Keratinocyte (primary cell): ENCODE data around the gene ELAPOR1. TPM values are rescaled to one million over a fixed set of nuclear protein-coding genes. Genes with fewer than 3 reads are reported as not detected.

Source experiments
- DNase-seq: peaks from one replicate; pipeline ENCODE4 v3.0.0-alpha.2; 2011; ENCODE audit warnings: low read depth, missing footprints, low spot score
- FAIRE-seq: peaks from 2 replicates; lab custom pipeline; 2011; peaks lifted over from hg19 to GRCh38; lab: Jason Lieb, UNC
- H2AFZ ChIP-seq: 2 replicates; pipeline ENCODE4 v1.6.0; 2012; ENCODE audit warnings: low read length, control low read depth, inconsistent platforms; ENCODE audit not compliant: control insufficient read depth
- H3K27ac ChIP-seq: 2 replicates; pipeline ENCODE4 v1.5.1; 2011; ENCODE audit warnings: low read length; ENCODE audit not compliant: control insufficient read depth, insufficient read depth
- H3K27me3 ChIP-seq: 3 replicates; pipeline ENCODE4 v1.6.0; 2011; ENCODE audit warnings: low read length; ENCODE audit not compliant: control insufficient read depth, insufficient read depth; ENCODE audit errors: extremely low read depth
- H3K36me3 ChIP-seq, 2 experiments: 2 replicates in 1 of 2; 3 replicates in 1 of 2; pipeline ENCODE4 v1.5.1; 2011; ENCODE audit warnings: low read length in 2 of 2, mild to moderate bottlenecking in 1 of 2; ENCODE audit not compliant: control insufficient read depth in 2 of 2, insufficient read depth in 2 of 2; ENCODE audit errors: extremely low read depth in 1 of 2
- H3K4me1 ChIP-seq: 3 replicates; pipeline ENCODE4 v1.5.1; 2011; ENCODE audit warnings: low read length; ENCODE audit not compliant: control insufficient read depth, insufficient read depth; ENCODE audit errors: extremely low read depth
- H3K4me2 ChIP-seq: 3 replicates; pipeline ENCODE4 v1.6.0; 2011; ENCODE audit warnings: low read depth, low read length; ENCODE audit not compliant: control insufficient read depth, insufficient read depth; ENCODE audit errors: extremely low read depth
- H3K4me3 ChIP-seq, 3 experiments: fragments of 200-600 bp in 1 of 3; sonication (generic) in 1 of 3; 2 replicates in 2 of 3; 3 replicates in 1 of 3; pipeline ENCODE4 v1.5.1; 2011 to 2016; ENCODE audit warnings: low read length in 3 of 3, mild to moderate bottlenecking in 3 of 3, control low read depth in 2 of 3, inconsistent platforms in 1 of 3, low read depth in 1 of 3, mixed read lengths in 1 of 3, mixed run types in 1 of 3, moderate library complexity in 1 of 3; ENCODE audit not compliant: control insufficient read depth in 2 of 3, insufficient read depth in 2 of 3; ENCODE audit errors: extremely low read depth in 1 of 3
- H3K79me2 ChIP-seq: 2 replicates; pipeline ENCODE4 v1.6.0; 2012; ENCODE audit warnings: low read length; ENCODE audit not compliant: control insufficient read depth, insufficient read depth
- H3K9ac ChIP-seq: 3 replicates; pipeline ENCODE4 v1.6.0; 2011; ENCODE audit warnings: low read length; ENCODE audit not compliant: control insufficient read depth, insufficient read depth; ENCODE audit errors: extremely low read depth
- H3K9me1 ChIP-seq: 3 replicates; pipeline ENCODE4 v1.6.0; 2011; ENCODE audit warnings: low read length; ENCODE audit not compliant: control insufficient read depth, insufficient read depth; ENCODE audit errors: extremely low read depth
- H3K9me3 ChIP-seq: 2 replicates; pipeline ENCODE4 v1.5.1; 2012; ENCODE audit warnings: low read depth, low read length; ENCODE audit not compliant: control insufficient read depth
- H4K20me1 ChIP-seq: 3 replicates; pipeline ENCODE4 v1.6.0; 2011; ENCODE audit warnings: low read length; ENCODE audit not compliant: control insufficient read depth, insufficient read depth; ENCODE audit errors: extremely low read depth
- EZH2 ChIP-seq: IDR thresholded peaks from one replicate; pipeline ENCODE4 v1.6.1; 2012; ENCODE audit warnings: inconsistent platforms, mild to moderate bottlenecking, low read length, moderate library complexity
- dilution Hi-C: fragments of 300-500 bp; cut with MboI; formaldehyde crosslinking; loops from one replicate; pipeline ENCODE4 v1.7.0; 2020; ENCODE audit warnings: low sequenced_read_pairs; ENCODE audit not compliant: extremely low pct_ligation_motif_present
- polyA plus RNA-seq, 5 experiments: library from polyadenylated mRNA; depleted of rRNA in 3 of 5; stranded (reverse) in 3 of 5; stranded (forward) in 1 of 5; unstranded in 1 of 5; fragments of >200 nt; gene quantifications; 1 replicate in 1 of 5; 2 replicates in 3 of 5; 3 replicates in 1 of 5; pipeline versions ENCODE4 v1.2.1 to v1.2.3, GENCODE V29; 2011 to 2012; ENCODE audit warnings: missing spikeins in 2 of 5, low read depth in 1 of 5, low replicate concordance in 1 of 5
- TF ChIP-seq, protein P1 (sequence below), 3 experiments: IDR thresholded peaks in 1 of 3; conservative IDR thresholded peaks in 1 of 3; optimal IDR thresholded peaks in 1 of 3; 2 replicates in 2 of 3; 3 replicates in 1 of 3; pipeline versions ENCODE3 to v1.5.1; 2011; ENCODE audit warnings: low read length in 3 of 3, mild to moderate bottlenecking in 3 of 3, moderate library complexity in 2 of 3, control low read depth in 1 of 3, inconsistent platforms in 1 of 3; ENCODE audit not compliant: insufficient read depth in 2 of 3; ENCODE audit errors: extremely low read depth in 1 of 3

The ELAPOR1 gene
- polyA plus RNA-seq, 1 donor (not counting 4 experiments of a cell fraction or from before 2014, with no cell fraction given): 0.24 TPM

DNA sequence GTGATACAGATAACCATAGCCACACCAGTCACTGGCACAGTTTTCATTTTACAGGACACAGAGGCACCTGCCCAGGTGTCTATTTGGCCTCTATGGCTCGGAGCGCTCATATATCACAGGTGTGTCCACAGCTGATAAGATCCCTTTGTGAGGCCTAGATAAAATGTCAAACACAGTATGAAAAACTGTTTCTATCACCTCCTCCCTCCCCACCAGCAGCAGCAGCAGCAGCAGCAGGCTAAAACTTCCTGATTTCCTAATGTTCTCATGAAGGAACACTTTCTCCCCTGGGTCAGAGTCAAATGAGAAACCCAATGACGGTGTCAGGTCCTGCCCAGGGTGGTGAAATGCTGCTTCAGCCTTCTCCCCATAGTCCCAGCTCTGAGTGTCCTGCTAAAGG, 24.4 kb downstream of the ELAPOR1 start:
- Histone ChIP-seq H3K9ac (no peak overlapping the region), H3K4me2 (no peak overlapping the region), H3K27me3 (no peaks in the 10 kb centered on the region), H3K4me3 (no peak overlapping the region), H3K36me3 (no peaks in the 10 kb centered on the region), H3K9me1 (no peaks in the 10 kb centered on the region), H3K9me3 (no peaks in the 10 kb centered on the region), H3K4me1 (no peaks in the 10 kb centered on the region), H4K20me1 (no peaks in the 10 kb centered on the region), H2AFZ (no peak overlapping the region), H3K27ac (no peak overlapping the region), H3K79me2 (no peaks in the 10 kb centered on the region)
- dilution Hi-C loops: no loop called here
- FAIRE-seq (no peak), DNase-seq (no peak)
- TF ChIP-seq, protein P1, sequence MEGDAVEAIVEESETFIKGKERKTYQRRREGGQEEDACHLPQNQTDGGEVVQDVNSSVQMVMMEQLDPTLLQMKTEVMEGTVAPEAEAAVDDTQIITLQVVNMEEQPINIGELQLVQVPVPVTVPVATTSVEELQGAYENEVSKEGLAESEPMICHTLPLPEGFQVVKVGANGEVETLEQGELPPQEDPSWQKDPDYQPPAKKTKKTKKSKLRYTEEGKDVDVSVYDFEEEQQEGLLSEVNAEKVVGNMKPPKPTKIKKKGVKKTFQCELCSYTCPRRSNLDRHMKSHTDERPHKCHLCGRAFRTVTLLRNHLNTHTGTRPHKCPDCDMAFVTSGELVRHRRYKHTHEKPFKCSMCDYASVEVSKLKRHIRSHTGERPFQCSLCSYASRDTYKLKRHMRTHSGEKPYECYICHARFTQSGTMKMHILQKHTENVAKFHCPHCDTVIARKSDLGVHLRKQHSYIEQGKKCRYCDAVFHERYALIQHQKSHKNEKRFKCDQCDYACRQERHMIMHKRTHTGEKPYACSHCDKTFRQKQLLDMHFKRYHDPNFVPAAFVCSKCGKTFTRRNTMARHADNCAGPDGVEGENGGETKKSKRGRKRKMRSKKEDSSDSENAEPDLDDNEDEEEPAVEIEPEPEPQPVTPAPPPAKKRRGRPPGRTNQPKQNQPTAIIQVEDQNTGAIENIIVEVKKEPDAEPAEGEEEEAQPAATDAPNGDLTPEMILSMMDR (optimal IDR thresholded peaks at IDR 0.05 in 1 of 3, IDR thresholded peaks at IDR 0.05 in 1 of 3, conservative IDR thresholded peaks at IDR 0.05 in 1 of 3; ENCODE audit: extremely low read depth in 1 of 3, insufficient read depth in 2 of 3, low read length in 3 of 3): no peak
- TF ChIP-seq EZH2: no peak

GRCh38 chr1:109140392-109140791, 26.5 kb downstream of the ELAPOR1 start:
- Histone ChIP-seq H3K4me3 (no peak overlapping the region), H3K36me3 (no peaks in the 10 kb centered on the region), H3K4me1 (no peaks in the 10 kb centered on the region), H2AFZ (no peak overlapping the region), H3K9me3 (no peaks in the 10 kb centered on the region), H3K27ac (no peak overlapping the region), H3K9me1 (no peaks in the 10 kb centered on the region), H3K9ac (no peak overlapping the region), H3K79me2 (no peaks in the 10 kb centered on the region), H4K20me1 (no peaks in the 10 kb centered on the region), H3K4me2 (no peak overlapping the region), H3K27me3 (no peaks in the 10 kb centered on the region)
- FAIRE-seq (no peak), DNase-seq (no peak)
- TF ChIP-seq EZH2: no peak
- TF ChIP-seq, protein P1 (optimal IDR thresholded peaks at IDR 0.05 in 1 of 3, IDR thresholded peaks at IDR 0.05 in 1 of 3, conservative IDR thresholded peaks at IDR 0.05 in 1 of 3; ENCODE audit: extremely low read depth in 1 of 3, insufficient read depth in 2 of 3, low read length in 3 of 3): no peak
- dilution Hi-C loops: no loop called here
